GM10266 (cell line): Measurements from ENCODE around the gene TRDN.

ENCODE experiments used
- DNase-seq: peaks from one replicate; pipeline ENCODE4 v3.0.0; 2012; ENCODE audit errors: extremely low spot score
- CTCF ChIP-seq: IDR thresholded peaks from 2 replicates; pipeline ENCODE4 v1.5.1; 2012; ENCODE audit warnings: mild to moderate bottlenecking, low read depth; ENCODE audit not compliant: control insufficient read depth, insufficient read depth; ENCODE audit errors: missing control alignments

Gene TRDN

GRCh38 chr6:123213921-123214320, 422.8 kb downstream of the TRDN start:
- no peak for TF ChIP-seq CTCF
- DNase-seq, result no peak

- TF ChIP-seq CTCF, result no peak
- no peak for DNase-seq
Measured at GRCh38 chr6:123211777-123212545, 424.8 kb downstream of the TRDN start.

GRCh38 chr6:123210645-123211044, 426.1 kb downstream of the TRDN start:
- DNase-seq, result no peak
- no peak for TF ChIP-seq CTCF

- no peak for TF ChIP-seq CTCF
- no peak for DNase-seq
Measured at GRCh38 chr6:123207967-123208510, 428.7 kb downstream of the TRDN start.

DNA sequence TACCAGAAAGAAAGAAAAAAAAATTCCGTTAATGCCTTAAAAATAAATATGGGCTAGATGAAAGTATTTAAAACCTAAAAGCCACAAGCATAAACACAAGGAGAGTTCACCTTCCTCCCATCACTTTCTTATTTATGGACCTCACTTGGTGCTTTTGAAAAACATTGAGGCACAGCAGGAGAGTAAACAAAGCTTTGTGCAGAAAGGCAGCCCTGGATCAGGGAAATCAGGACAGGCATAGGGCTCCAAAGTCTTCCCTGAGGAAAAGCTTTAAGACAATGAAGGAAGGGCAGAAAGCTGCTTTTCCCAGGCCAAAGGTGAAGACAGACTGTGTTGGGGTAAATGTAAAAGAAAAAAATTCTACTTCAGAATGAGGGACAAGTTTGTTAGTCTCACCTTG, 432.8 kb downstream of the TRDN start:
- DNase-seq, result no peak
- no peak for TF ChIP-seq CTCF

DNA sequence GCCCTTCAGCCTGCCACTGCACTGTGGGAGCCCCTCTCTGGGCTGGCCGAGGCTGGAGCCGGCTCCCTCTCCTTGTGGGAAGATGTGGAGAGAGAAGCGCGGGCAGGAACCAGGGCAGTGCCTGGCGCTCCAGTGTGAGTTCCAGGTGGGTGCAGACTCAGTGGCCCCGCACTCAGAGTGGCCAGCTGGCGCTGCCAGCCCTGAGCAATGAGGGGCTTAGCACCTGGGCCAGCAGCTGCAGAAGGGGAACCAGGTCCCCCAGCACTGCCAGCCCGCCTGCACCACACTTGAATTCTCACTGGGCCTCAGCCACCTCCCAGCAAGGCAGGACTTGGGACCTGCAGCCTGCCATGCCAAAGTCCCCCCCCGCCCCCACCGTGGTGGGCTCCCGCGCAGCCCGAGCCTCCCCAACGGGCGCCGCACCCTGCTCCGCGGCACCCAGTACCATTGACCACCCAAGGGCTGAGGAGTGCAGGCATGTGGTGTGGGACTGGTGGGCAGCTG, 434.8 kb downstream of the TRDN start:
- DNase-seq, result no peak
- no peak for TF ChIP-seq CTCF

GRCh38 chr6:123193298-123193697, 443.5 kb downstream of the TRDN start:
- no peak for DNase-seq
- TF ChIP-seq CTCF, result no peak
